Parathyroid adenoma (tissue), 2 donors: Measurements from ENCODE around the gene CAMKK1.

Source experiments
- H2AFZ ChIP-seq: fragments of 300-600 bp; sonication (generic); one replicate; pipeline ENCODE4 v1.7.0; 2017; ENCODE audit warnings: antibody characterized with exemption, mild to moderate bottlenecking
- H3K27ac ChIP-seq: fragments of 300-600 bp; sonication (generic); one replicate; pipeline ENCODE4 v1.7.0; 2017
- H3K27me3 ChIP-seq: fragments of 300-600 bp; sonication (generic); one replicate; pipeline ENCODE4 v1.7.0; 2017; ENCODE audit warnings: low read length; ENCODE audit not compliant: control insufficient read depth, insufficient read depth
- H3K36me3 ChIP-seq: fragments of 300-600 bp; sonication (generic); one replicate; pipeline ENCODE4 v1.7.0; 2017; ENCODE audit warnings: low read length; ENCODE audit not compliant: control insufficient read depth, insufficient read depth
- H3K4me1 ChIP-seq: fragments of 300-600 bp; sonication (generic); one replicate; pipeline ENCODE4 v1.7.0; 2017; ENCODE audit warnings: control low read depth
- H3K4me2 ChIP-seq: fragments of 300-600 bp; sonication (generic); one replicate; pipeline ENCODE4 v1.7.0; 2017; ENCODE audit warnings: low read length
- H3K4me3 ChIP-seq: fragments of 300-600 bp; sonication (generic); one replicate; pipeline ENCODE4 v1.7.0; 2017; ENCODE audit warnings: low read depth, low read length
- H3K79me2 ChIP-seq: fragments of 300-600 bp; sonication (generic); one replicate; pipeline ENCODE4 v1.7.0; 2017; ENCODE audit warnings: control low read depth
- H3K9ac ChIP-seq: fragments of 300-600 bp; sonication (generic); one replicate; pipeline ENCODE4 v1.7.0; 2017; ENCODE audit warnings: mild to moderate bottlenecking
- H3K9me3 ChIP-seq: fragments of 300-600 bp; sonication (generic); one replicate; pipeline ENCODE4 v1.7.0; 2017; ENCODE audit warnings: low read length; ENCODE audit not compliant: control insufficient read depth
- CTCF ChIP-seq: fragments of 300-600 bp; sonication (generic); IDR thresholded peaks from one replicate; pipeline ENCODE4 v1.7.0; 2017; ENCODE audit warnings: antibody characterized with exemption, mild to moderate bottlenecking
- donor health status: primary hyperparathyroidism.

The CAMKK1 gene

GRCh38 chr17:3867606-3868005, 25.2 kb downstream of the CAMKK1 start:
- Histone ChIP-seq H3K4me1 (no peaks in the 10 kb centered on the region), H3K36me3 (no peaks in the 10 kb centered on the region), H2AFZ (no peak overlapping the region), H3K79me2 (no peaks in the 10 kb centered on the region), H3K9ac (no peak overlapping the region), H3K27me3 (no peaks in the 10 kb centered on the region), H3K27ac (no peak overlapping the region), H3K9me3 (no peaks in the 10 kb centered on the region), H3K4me3 (no peak overlapping the region), H3K4me2 (no peak overlapping the region)
- no peak for TF ChIP-seq CTCF

- H3K27ac ChIP-seq = no peak overlapping the region
- H3K4me3 ChIP-seq = no peak overlapping the region
- H3K36me3 ChIP-seq = no peaks in the 10 kb centered on the region
- H3K79me2 ChIP-seq = no peaks in the 10 kb centered on the region
- no peak overlapping the region for H3K4me2 ChIP-seq
- no peak overlapping the region for H3K9ac ChIP-seq
- H3K27me3 ChIP-seq = no peaks in the 10 kb centered on the region
- no peak for TF ChIP-seq CTCF
- H3K9me3 ChIP-seq = no peaks in the 10 kb centered on the region
- no peaks in the 10 kb centered on the region for H3K4me1 ChIP-seq
- H2AFZ ChIP-seq = no peak overlapping the region
Measured at GRCh38 chr17:3867106-3867505, 25.7 kb downstream of the CAMKK1 start.

DNA sequence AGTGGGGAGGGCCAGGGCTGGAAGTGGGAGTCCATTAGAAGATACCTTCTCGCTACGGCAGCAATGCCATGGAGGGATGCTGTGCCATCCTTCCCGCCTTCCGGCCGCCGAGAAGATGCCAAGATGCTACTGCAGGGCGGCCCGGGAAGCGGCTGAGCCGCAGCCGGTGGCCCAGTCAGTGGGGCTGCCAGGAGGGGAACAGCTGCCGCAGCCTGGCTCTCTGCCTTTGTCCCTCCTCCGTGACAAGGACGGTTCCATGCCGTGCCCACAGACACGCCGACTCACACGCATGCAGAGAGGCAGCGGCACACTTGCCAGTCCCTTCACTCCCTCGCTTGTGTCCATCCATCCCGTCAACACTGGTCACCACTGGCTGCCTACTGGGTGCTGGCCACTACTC, 26.6 kb downstream of the CAMKK1 start:
- Histone ChIP-seq H3K4me1 (no peaks in the 10 kb centered on the region), H3K9ac (no peak overlapping the region), H2AFZ (no peak overlapping the region), H3K9me3 (no peaks in the 10 kb centered on the region), H3K27me3 (no peaks in the 10 kb centered on the region), H3K79me2 (no peaks in the 10 kb centered on the region), H3K4me2 (no peak overlapping the region), H3K36me3 (no peaks in the 10 kb centered on the region), H3K27ac (no peak overlapping the region), H3K4me3 (no peak overlapping the region)
- no peak for TF ChIP-seq CTCF

DNA sequence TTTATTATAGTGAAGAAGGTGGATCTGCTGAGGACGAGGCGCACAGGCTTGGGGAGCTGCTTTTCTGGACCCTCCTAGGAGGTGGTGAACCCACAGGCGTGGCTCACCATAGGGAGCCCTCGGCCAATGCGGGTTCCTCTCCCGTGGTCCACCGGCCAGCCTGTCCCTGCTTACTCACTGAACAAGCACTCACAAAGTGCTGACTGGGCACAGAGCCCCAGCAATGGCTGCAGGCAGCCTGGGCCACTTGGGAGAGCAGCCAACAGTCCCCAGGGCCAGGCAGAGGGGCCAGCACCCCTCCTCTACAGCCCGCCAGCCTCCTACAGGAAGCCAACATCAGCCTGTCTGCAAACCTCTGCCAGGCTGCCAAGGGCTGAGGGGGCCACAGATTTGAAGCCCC, 27.7 kb downstream of the CAMKK1 start:
- Histone ChIP-seq H3K9ac (no peak overlapping the region), H3K36me3 (no peaks in the 10 kb centered on the region), H3K27me3 (no peaks in the 10 kb centered on the region), H3K79me2 (no peaks in the 10 kb centered on the region), H3K4me2 (no peak overlapping the region), H2AFZ (no peak overlapping the region), H3K4me3 (no peak overlapping the region), H3K4me1 (no peaks in the 10 kb centered on the region), H3K27ac (no peak overlapping the region), H3K9me3 (no peaks in the 10 kb centered on the region)
- no peak for TF ChIP-seq CTCF

DNA sequence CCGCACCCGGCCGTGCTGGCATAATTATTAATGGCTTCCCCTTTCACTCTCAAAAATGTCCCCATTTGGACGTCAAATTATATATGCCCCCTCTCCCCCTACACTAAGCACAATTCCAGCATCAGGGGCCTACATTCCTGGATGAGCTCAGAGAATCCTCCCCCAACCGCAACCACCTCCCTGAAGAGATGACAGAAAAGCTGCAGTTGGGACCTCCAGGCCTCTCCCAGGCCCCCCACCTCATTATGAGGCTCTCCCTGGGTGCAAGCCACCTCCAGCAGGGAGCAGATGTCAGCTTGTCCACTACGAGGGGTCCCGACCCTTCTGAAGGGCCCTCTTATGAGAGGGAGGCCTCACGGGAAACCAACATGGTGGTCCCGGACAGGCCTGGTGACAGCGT, 28.3 kb downstream of the CAMKK1 start:
- Histone ChIP-seq H3K27ac (no peak overlapping the region), H3K9ac (no peak overlapping the region), H3K27me3 (no peaks in the 10 kb centered on the region), H3K4me2 (no peak overlapping the region), H3K79me2 (no peaks in the 10 kb centered on the region), H3K9me3 (no peaks in the 10 kb centered on the region), H2AFZ (no peak overlapping the region), H3K36me3 (no peaks in the 10 kb centered on the region), H3K4me3 (no peak overlapping the region), H3K4me1 (no peaks in the 10 kb centered on the region)
- no peak for TF ChIP-seq CTCF
